Common myeloid progenitor, CD34-positive (primary cell): ENCODE results near the gene PPA1.

Experiments
- CTCF ChIA-PET: fragments of 350-600 bp; sonication (Branson Sonifier 250); formaldehyde crosslinking; loops from one replicate; lab custom pipeline; 2021; ENCODE audit warnings: antibody characterized with exemption; lab: Charles Lee
- POLR2A ChIA-PET: fragments of 350-600 bp; sonication (Branson Sonifier 250); formaldehyde crosslinking; loops from one replicate; lab custom pipeline; 2021; ENCODE audit warnings: antibody characterized with exemption; lab: Charles Lee
- DNase-seq, 3 donors: peaks; one replicate each; pipeline versions ENCODE4 v3.0.0 to v3.0.0-alpha.2; 2013
- H3K27ac ChIP-seq, 2 experiments: 1 replicate in 1 of 2; 2 replicates in 1 of 2; pipeline ENCODE4 v1.7.0; 2013; ENCODE audit warnings: inconsistent platforms in 2 of 2, low read length in 2 of 2, mild to moderate bottlenecking in 2 of 2, low read depth in 1 of 2, moderate library complexity in 1 of 2; ENCODE audit not compliant: severe bottlenecking in 2 of 2, insufficient read depth in 1 of 2, poor library complexity in 1 of 2
- H3K27me3 ChIP-seq, 5 experiments: replicated peaks in 2 of 5; 1 replicate in 3 of 5; 2 replicates in 2 of 5; pipeline versions ENCODE4 v1.6.1 to v1.7.0; 2013; ENCODE audit warnings: low read length in 4 of 5, mild to moderate bottlenecking in 2 of 5, moderate library complexity in 2 of 5, inconsistent platforms in 1 of 5; ENCODE audit not compliant: insufficient read depth in 5 of 5, control insufficient read depth in 4 of 5
- H3K36me3 ChIP-seq, 4 experiments: 1 replicate in 2 of 4; 2 replicates in 2 of 4; pipeline versions ENCODE4 v1.6.1 to v1.7.0; 2013; ENCODE audit warnings: low read length in 3 of 4, control low read depth in 1 of 4, mild to moderate bottlenecking in 1 of 4; ENCODE audit not compliant: control insufficient read depth in 4 of 4, insufficient read depth in 4 of 4
- H3K4me1 ChIP-seq, 4 experiments: 1 replicate in 3 of 4; 2 replicates in 1 of 4; pipeline versions ENCODE4 v1.6.1 to v1.7.1; 2013; ENCODE audit warnings: low read length in 3 of 4, mild to moderate bottlenecking in 3 of 4, control low read depth in 1 of 4, inconsistent platforms in 1 of 4, moderate library complexity in 1 of 4; ENCODE audit not compliant: control insufficient read depth in 4 of 4, insufficient read depth in 4 of 4; ENCODE audit errors: control extremely low read depth in 1 of 4
- H3K4me3 ChIP-seq, 7 experiments: 1 replicate in 4 of 7; 2 replicates in 3 of 7; pipeline versions ENCODE4 v1.5.1 to v1.7.0; 2013; ENCODE audit warnings: mild to moderate bottlenecking in 7 of 7, low read length in 6 of 7, moderate library complexity in 6 of 7, inconsistent platforms in 2 of 7, low read depth in 2 of 7, control low read depth in 1 of 7; ENCODE audit not compliant: insufficient read depth in 4 of 7, control insufficient read depth in 1 of 7; ENCODE audit errors: extremely low read depth in 1 of 7
- H3K9me3 ChIP-seq, 5 experiments: 1 replicate in 4 of 5; 2 replicates in 1 of 5; pipeline versions ENCODE4 v1.6.1 to v1.7.1; 2013; ENCODE audit warnings: low read length in 4 of 5, mild to moderate bottlenecking in 2 of 5, inconsistent platforms in 1 of 5, low read depth in 1 of 5, moderate library complexity in 1 of 5; ENCODE audit not compliant: control insufficient read depth in 4 of 5, insufficient read depth in 2 of 5; ENCODE audit errors: control extremely low read depth in 1 of 5
- WGBS: methylation state at CpG from one replicate; pipeline ENCODE4 v1.1.5; 2013; ENCODE audit not compliant: insufficient coverage; 5-methylcytosine and 5-hydroxymethylcytosine counted together

Gene PPA1

DNA sequence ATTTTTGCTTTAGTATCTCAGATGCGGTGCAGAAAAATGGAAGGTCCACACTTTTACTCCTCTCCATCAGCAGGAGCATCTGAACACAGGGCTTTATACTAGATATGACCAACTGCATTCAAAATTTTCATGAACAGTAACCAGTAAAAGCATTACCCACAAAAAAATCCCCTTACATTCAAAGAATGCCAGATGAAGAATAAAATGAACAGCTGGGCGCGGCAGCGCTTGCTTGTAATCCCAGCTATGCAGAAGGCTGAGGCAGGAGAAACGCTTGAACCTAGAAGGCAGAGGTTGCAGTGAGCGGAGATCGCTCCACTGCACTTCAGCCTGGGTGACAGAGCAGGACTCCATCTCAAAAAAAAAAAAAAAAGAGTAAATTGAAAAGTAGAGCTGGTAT, 66.0 kb downstream of the PPA1 start:
- H3K9me3 ChIP-seq: no peaks in the 10 kb centered on the region
- no peak overlapping the region for H3K27ac ChIP-seq
- peaks cover 2 to 41% (median 29%) of the 10 kb centered on the region in 4 experiments for H3K4me1 ChIP-seq
- H3K27me3 ChIP-seq: peaks cover 0 to 2% (median 0%) of the 10 kb centered on the region in 5 experiments
- H3K36me3 ChIP-seq: peaks cover 2 to 11% (median 7%) of the 10 kb centered on the region in 4 experiments
- WGBS: 100% methylated on average over 5 of the region's 7 CpGs
- no peak for DNase-seq
- H3K4me3 ChIP-seq: no peak overlapping the region
- ChIA-PET POLR2A (no interaction called here), CTCF (interaction anchor here (0.5 to 0.7 kb wide), 2 partner anchors 16 to 30 kb away, joined by 3 to 5 read pairs; no protein-coding TSS in a partner anchor)

DNA sequence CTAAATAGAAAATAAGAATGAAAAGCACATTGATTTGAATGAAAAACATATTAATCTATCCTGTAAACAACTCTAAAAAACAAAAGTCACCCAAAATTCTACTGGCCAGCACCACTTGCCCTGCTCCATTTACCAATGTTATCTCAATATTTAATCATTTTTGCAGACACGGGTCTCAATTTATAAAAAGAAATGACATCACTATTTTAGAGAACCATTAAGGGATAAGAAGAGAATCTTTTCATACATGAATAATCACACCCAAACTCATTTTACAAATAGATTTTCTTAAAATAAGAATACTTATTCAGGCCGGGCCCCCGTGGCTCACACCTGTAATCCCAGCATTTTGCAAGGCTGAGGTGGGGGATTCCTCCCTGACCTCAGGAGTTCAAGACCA, 66.8 kb downstream of the PPA1 start:
- POLR2A ChIA-PET: no interaction called here
- WGBS: 100% methylated on average over 2 of the region's 3 CpGs
- peaks cover 2 to 41% (median 29%) of the 10 kb centered on the region in 4 experiments for H3K4me1 ChIP-seq
- CTCF ChIA-PET: interaction anchor here (0.6 kb wide), 1 partner anchor 59 kb away, joined by 4 read pairs; no protein-coding TSS in a partner anchor
- no peak for DNase-seq
- no peak overlapping the region for H3K27ac ChIP-seq
- peaks cover 2 to 13% (median 9%) of the 10 kb centered on the region in 4 experiments for H3K36me3 ChIP-seq
- H3K9me3 ChIP-seq: no peaks in the 10 kb centered on the region
- peaks cover 0 to 2% (median 0%) of the 10 kb centered on the region in 5 experiments for H3K27me3 ChIP-seq
- H3K4me3 ChIP-seq: no peak overlapping the region

DNA sequence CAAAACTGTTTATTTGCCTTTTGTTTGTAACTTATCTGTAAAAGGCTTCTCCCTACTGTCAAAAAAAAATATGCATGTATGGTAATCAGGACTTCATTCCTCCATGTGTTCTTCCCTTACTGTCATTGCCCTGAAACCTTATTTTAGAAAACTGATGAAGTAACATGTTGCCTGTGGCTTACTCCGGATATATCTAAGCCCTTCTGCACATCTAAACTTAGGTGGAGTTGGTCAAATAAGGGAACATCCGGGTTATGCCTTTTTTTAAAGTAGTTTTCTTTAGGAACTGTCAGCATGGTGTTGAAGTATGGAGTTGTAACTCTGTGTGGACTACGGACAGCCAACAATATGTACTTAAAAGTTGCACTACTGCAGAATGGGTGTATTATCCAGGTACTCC, 69.1 kb downstream of the PPA1 start:
- Histone ChIP-seq H3K36me3 (peaks cover 7 to 23% (median 15%) of the 10 kb centered on the region in 4 experiments), H3K27me3 (peaks cover 0 to 2% (median 0%) of the 10 kb centered on the region in 5 experiments), H3K9me3 (no peaks in the 10 kb centered on the region), H3K4me3 (no peak overlapping the region), H3K27ac (no peak overlapping the region), H3K4me1 (peaks cover 2 to 29% (median 22%) of the 10 kb centered on the region in 4 experiments)
- no peak for DNase-seq
- CTCF ChIA-PET: no interaction called here
- 80% methylated on average over 1 of the region's 3 CpGs for WGBS
- POLR2A ChIA-PET: no interaction called here

DNA sequence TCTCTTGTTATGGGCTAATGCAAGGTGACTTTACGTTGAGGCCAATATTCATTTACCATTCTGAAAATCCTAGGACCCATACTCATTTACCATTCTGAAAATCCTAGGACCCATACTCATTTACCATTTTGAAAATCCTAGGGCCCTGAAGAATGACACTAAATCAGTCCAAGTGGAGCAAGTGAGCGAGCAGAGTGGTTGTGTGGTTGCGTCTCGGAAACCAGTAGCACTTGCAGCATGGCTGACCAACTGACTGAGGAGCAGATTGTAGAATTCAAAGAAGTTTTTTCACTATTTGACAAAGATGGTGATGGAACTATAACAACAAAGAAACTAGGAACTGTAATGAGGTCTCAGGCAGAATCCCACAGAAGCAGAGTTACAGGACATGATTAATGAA, 69.8 kb downstream of the PPA1 start:
- POLR2A ChIA-PET: no interaction called here
- peaks cover 0 to 22% (median 15%) of the 10 kb centered on the region in 4 experiments for H3K4me1 ChIP-seq
- no peaks in the 10 kb centered on the region for H3K9me3 ChIP-seq
- no peak overlapping the region for H3K4me3 ChIP-seq
- CTCF ChIA-PET: no interaction called here
- no peak for DNase-seq
- 97% methylated on average over 4 of the region's 4 CpGs for WGBS
- peaks cover 0 to 2% (median 0%) of the 10 kb centered on the region in 5 experiments for H3K27me3 ChIP-seq
- H3K36me3 ChIP-seq: peaks cover 8 to 23% (median 15%) of the 10 kb centered on the region in 4 experiments
- no peak overlapping the region for H3K27ac ChIP-seq

DNA sequence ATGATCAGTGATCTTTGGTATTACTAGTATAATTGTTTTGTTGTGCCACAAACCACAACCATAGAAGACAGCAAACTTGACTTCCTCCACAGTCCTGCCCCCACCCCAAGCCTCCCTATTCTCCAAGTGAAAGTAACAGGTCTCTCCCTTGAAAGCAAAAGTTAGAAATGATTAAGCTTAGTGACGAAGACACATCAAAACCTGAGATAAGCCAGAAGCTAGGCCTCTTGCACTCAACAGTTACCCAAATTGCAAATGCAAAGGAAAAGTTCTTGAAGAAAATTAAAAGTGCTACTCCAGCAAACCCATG, 70.4 kb downstream of the PPA1 start:
- H3K4me3 ChIP-seq: no peak overlapping the region
- H3K4me1 ChIP-seq: peaks cover 0 to 18% (median 13%) of the 10 kb centered on the region in 4 experiments
- no peaks in the 10 kb centered on the region for H3K9me3 ChIP-seq
- ChIA-PET POLR2A (no interaction called here), CTCF (no interaction called here)
- no peak overlapping the region for H3K27ac ChIP-seq
- WGBS: 67% methylated on average over 1 of the region's 1 CpG
- peaks cover 14 to 29% (median 20%) of the 10 kb centered on the region in 4 experiments for H3K36me3 ChIP-seq
- peaks cover 0 to 2% (median 0%) of the 10 kb centered on the region in 5 experiments for H3K27me3 ChIP-seq
- peak in 2 of 3 donors; percentile 47 to 49 for DNase-seq

DNA sequence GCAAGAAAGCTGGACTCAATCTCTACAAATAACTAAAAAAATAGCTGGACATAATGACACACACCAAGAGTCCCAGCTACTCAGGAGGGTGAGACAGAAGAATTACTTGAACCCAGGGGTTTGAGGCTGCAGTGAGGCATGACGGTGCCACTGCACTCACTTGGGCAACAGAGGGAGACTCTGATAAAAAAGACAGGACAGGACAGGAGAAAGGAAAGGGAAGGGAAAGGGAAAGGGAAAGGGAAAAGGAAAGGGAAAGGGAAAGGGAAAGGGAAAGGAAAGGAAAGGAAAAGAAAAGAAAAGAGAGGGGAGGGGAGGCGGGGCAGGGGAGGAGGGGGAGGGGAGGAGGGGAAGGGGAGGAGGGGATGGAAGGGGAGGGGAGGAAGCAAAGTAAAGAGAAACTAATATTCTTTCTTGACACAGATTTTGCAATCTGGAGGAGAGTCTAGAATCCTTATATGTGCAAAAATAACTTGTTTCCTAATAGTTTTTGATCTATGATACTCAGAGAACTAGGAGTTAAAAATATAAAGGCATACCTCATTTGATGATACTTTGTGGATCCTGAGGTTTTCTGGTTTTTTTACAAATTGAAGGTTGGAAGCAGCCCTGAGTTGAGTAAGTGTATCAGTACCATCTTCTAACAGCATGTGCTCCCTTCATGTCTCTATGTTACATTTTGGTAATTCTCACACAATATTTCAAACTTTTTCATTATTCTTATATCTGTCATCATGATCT, 70.9 kb downstream of the PPA1 start:
- WGBS: 92% methylated on average over 1 of the region's 2 CpGs
- Histone ChIP-seq H3K36me3 (peaks cover 15 to 32% (median 22%) of the 10 kb centered on the region in 4 experiments), H3K9me3 (no peaks in the 10 kb centered on the region), H3K4me3 (no peak overlapping the region), H3K4me1 (peaks cover 0 to 18% (median 13%) of the 10 kb centered on the region in 4 experiments), H3K27me3 (peaks cover 0 to 2% (median 0%) of the 10 kb centered on the region in 5 experiments), H3K27ac (no peak overlapping the region)
- CTCF ChIA-PET: no interaction called here
- POLR2A ChIA-PET: no interaction called here
- no peak for DNase-seq

DNA sequence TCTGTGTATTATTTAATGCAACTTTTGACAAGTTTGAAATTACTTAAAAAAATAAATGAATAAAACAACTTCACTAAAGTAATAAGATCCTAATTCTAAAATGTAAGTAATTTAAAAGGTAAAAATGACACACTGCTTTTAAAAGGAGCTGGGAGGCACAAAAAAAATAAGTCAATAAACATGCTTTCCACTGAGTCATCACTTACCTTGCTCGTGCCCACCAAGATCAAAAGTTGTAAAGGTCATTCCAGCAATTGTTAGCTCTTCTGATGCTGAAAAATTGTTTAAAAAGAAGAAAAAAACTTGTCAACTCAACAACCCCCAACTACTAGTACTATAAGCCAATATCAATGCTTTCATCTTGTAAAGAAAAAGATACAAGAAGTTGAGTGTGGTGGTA, 72.4 kb downstream of the PPA1 start:
- Histone ChIP-seq H3K4me3 (no peak overlapping the region), H3K4me1 (peaks cover 0 to 18% (median 13%) of the 10 kb centered on the region in 4 experiments), H3K36me3 (peaks cover 13 to 36% (median 28%) of the 10 kb centered on the region in 4 experiments), H3K27me3 (peaks cover 0 to 1% (median 0%) of the 10 kb centered on the region in 5 experiments), H3K27ac (no peak overlapping the region), H3K9me3 (no peaks in the 10 kb centered on the region)
- ChIA-PET CTCF (interaction anchor here (1.1 kb wide), 2 partner anchors 14 to 30 kb away, joined by 4 to 8 read pairs; partner anchors contain the start of gene TYSND1), POLR2A (no interaction called here)
- no peak for DNase-seq
- no CpG with 5 or more reads among the region's 1 CpG for WGBS
